Heart left ventricle (tissue), 13 donors: Measurements from ENCODE around the gene HADHB.

Experiments used
- CTCF ChIP-seq, 12 donors: fragments of 200-600 bp; sonication (generic) in 4 of 12; IDR thresholded peaks; one replicate each; pipeline versions ENCODE4 v1.5.0 to v1.8.0; 2018 to 2022; ENCODE audit warnings: antibody characterized with exemption in 12 of 12, mild to moderate bottlenecking in 5 of 12
- POLR2A ChIP-seq, 2 donors: fragments of 450-650 bp; IDR thresholded peaks; one replicate each; pipeline ENCODE4 v1.6.1; 2017; ENCODE audit warnings: antibody characterized with exemption in 2 of 2, mild to moderate bottlenecking in 2 of 2, moderate library complexity in 2 of 2
- donor health status: ischemic (EF 13 %, LVEDD 7.1; RV severe dilation, severe dysfunction).
- donor health status: DM: no; HTN: yes; CAD: no.
- donor health status: DM: no; HTN: no; CAD: no.
- donor health status: ischemic (EF 25% LVEDD 6.9; RV normal size, moderate dysfunction).
- donor health status: ischemic (EF 25% LVEDD 5.7; RV mildly dilated, moderate dysfunction).
- donor health status: ischemic (EF 35%, LVEDD 5.7; RV mildly dilated, moderate dysfunction).
- donor health status: nonischemic (EF 11% LVEDD 7.7; RV severe dilation, severe dysfunction).
- donor health status: DM: yes; HTN: yes; CAD: no.
- donor health status: PGD.
- donor health status: ischemic (EF 29% LVEDD 5.4; RV normal size, mild dysfunction).
- donor health status: nonischemic (EF 23%, LVEDD 6.1; RV moderate dilation, normal function).

GRCh38 chr2:26333293-26333692 is 88.6 kb downstream of the HADHB start:
- no peak for TF ChIP-seq CTCF (IDR thresholded peaks at IDR 0.05)
- no peak for TF ChIP-seq POLR2A (IDR thresholded peaks at IDR 0.05)
